GM12878 (cell line): ENCODE results near the gene ARHGAP12. TPM values are rescaled to one million over a fixed set of nuclear protein-coding genes. Genes with fewer than 3 reads are reported as not detected.

Source experiments
- ATAC-seq: fragments of 200-7000 bp; cut with Tn5 transposase; 3 replicates; pipeline ENCODE4 v1.9.1; 2020; ENCODE audit warnings: mild to moderate bottlenecking, moderate library complexity
- BruUV-seq: library from RNA; stranded (reverse); fragments of 400-500 nt; replicated peaks from 2 replicates; lab custom pipeline; 2021; lab: Mats Ljungman, UMichigan
- CTCF ChIA-PET: fragments of 300-600 bp; sonication (Branson Sonifier 250); formaldehyde crosslinking; extraction: SDS; loops from one replicate; lab custom pipeline; 2021; ENCODE audit warnings: inconsistent platforms; lab: Yijun Ruan, JAX
- POLR2A ChIA-PET: fragments of 350-600 bp; formaldehyde crosslinking; extraction: SDS; loops from one replicate; lab custom pipeline; 2021; ENCODE audit warnings: inconsistent platforms; lab: Charles Lee
- RAD21 ChIA-PET: fragments of 300-600 bp; sonication (Branson Sonifier 250); formaldehyde crosslinking; loops from one replicate; lab custom pipeline; 2023; ENCODE audit warnings: antibody characterized with exemption; ENCODE audit not compliant: unreplicated experiment; lab: Charles Lee
- SMC1A ChIA-PET: fragments of 300-600 bp; sonication (Branson Sonifier 250); formaldehyde crosslinking; loops from one replicate; lab custom pipeline; 2023; ENCODE audit not compliant: unreplicated experiment, uncharacterized antibody; lab: Charles Lee
- DNase-seq: peaks from one replicate; pipeline ENCODE4 v3.0.0-alpha.2; 2011; ENCODE audit warnings: low read depth, low spot score
- FAIRE-seq: peaks from 3 replicates; lab custom pipeline; 2011; peaks lifted over from hg19 to GRCh38; lab: Jason Lieb, UNC
- H2AFZ ChIP-seq: 2 replicates; pipeline ENCODE4 v1.6.0; 2011; ENCODE audit warnings: low read depth, low read length, control low read depth; ENCODE audit not compliant: control insufficient read depth
- H3K27ac ChIP-seq: 2 replicates; pipeline ENCODE4 v1.5.1; 2011; ENCODE audit warnings: control low read depth; ENCODE audit not compliant: control insufficient read depth, insufficient read depth
- H3K27me3 ChIP-seq, 2 experiments: replicated peaks in 1 of 2; 2 replicates each; pipeline versions ENCODE4 v1.6.0 to v1.6.1; 2011; ENCODE audit warnings: low read length in 1 of 2; ENCODE audit not compliant: control insufficient read depth in 2 of 2, insufficient read depth in 2 of 2
- H3K36me3 ChIP-seq, 2 experiments: 2 replicates each; pipeline ENCODE4 v1.5.1; 2011; ENCODE audit warnings: low read length in 1 of 2; ENCODE audit not compliant: control insufficient read depth in 2 of 2, insufficient read depth in 2 of 2
- H3K4me1 ChIP-seq: 2 replicates; pipeline ENCODE4 v1.6.1; 2011; ENCODE audit warnings: mild to moderate bottlenecking, low read length, moderate library complexity, mixed read lengths; ENCODE audit not compliant: control insufficient read depth, insufficient read depth
- H3K4me2 ChIP-seq: 2 replicates; pipeline ENCODE4 v1.6.0; 2011; ENCODE audit warnings: control low read depth; ENCODE audit not compliant: control insufficient read depth, insufficient read depth
- H3K4me3 ChIP-seq: fragments of 200-600 bp; sonication (generic); 2 replicates; pipeline ENCODE4 v1.5.1; 2016
- H3K79me2 ChIP-seq: 2 replicates; pipeline ENCODE4 v1.6.0; 2011; ENCODE audit warnings: low read length; ENCODE audit not compliant: control insufficient read depth, insufficient read depth
- H3K9ac ChIP-seq: 2 replicates; pipeline ENCODE4 v1.8.0; 2011; ENCODE audit warnings: low read length, control low read depth, mixed read lengths; ENCODE audit not compliant: control insufficient read depth, insufficient read depth
- H3K9me3 ChIP-seq: replicated peaks from 3 replicates; pipeline ENCODE4 v1.5.1; 2011; ENCODE audit warnings: mild to moderate bottlenecking, low read length; ENCODE audit not compliant: control insufficient read depth, insufficient read depth
- H4K20me1 ChIP-seq: 2 replicates; pipeline ENCODE4 v1.6.0; 2011; ENCODE audit not compliant: control insufficient read depth, insufficient read depth
- CBFB ChIP-seq: IDR thresholded peaks from 2 replicates; pipeline ENCODE4 v1.6.1; 2016; ENCODE audit warnings: antibody characterized with exemption, low read depth
- EGR1 ChIP-seq, 2 experiments: IDR thresholded peaks; 1 replicate in 1 of 2; 2 replicates in 1 of 2; pipeline ENCODE4 v1.6.1; 2011 to 2012; ENCODE audit warnings: low read depth in 2 of 2, low read length in 2 of 2, borderline replicate concordance in 1 of 2, mild to moderate bottlenecking in 1 of 2, moderate library complexity in 1 of 2
- HDGF ChIP-seq: fragments of 450-650 bp; IDR thresholded peaks from 2 replicates; pipeline ENCODE4 v1.6.1; 2016; ENCODE audit warnings: antibody characterized with exemption
- IKZF2 ChIP-seq, 2 experiments: fragments of 450-650 bp; IDR thresholded peaks; 2 replicates each; pipeline ENCODE4 v1.6.1; 2017; ENCODE audit warnings: mild to moderate bottlenecking in 2 of 2, moderate library complexity in 2 of 2
- MTA2 ChIP-seq: fragments of 450-650 bp; IDR thresholded peaks from 2 replicates; pipeline ENCODE4 v1.6.1; 2016; ENCODE audit warnings: low read depth, mild to moderate bottlenecking, moderate library complexity
- MTA3 ChIP-seq: IDR thresholded peaks from 2 replicates; pipeline ENCODE4 v1.6.1; 2012; ENCODE audit warnings: low read length, inconsistent platforms, borderline replicate concordance
- POLR2A ChIP-seq: IDR thresholded peaks from 2 replicates; pipeline ENCODE4 v1.6.1; 2011; ENCODE audit warnings: low read depth, mild to moderate bottlenecking, low read length
- SIN3A ChIP-seq: IDR thresholded peaks from 2 replicates; pipeline ENCODE4 v1.6.1; 2012; ENCODE audit warnings: low read depth, low read length, improper control_type of control experiment
- STAT3 ChIP-seq: IDR thresholded peaks from 2 replicates; pipeline ENCODE4 v1.6.1; 2011; ENCODE audit warnings: low read depth, low read length, improper control_type of control experiment
- TCF7 ChIP-seq: IDR thresholded peaks from 2 replicates; pipeline ENCODE4 v1.6.1; 2014; ENCODE audit warnings: antibody characterized with exemption, borderline replicate concordance
- WGBS: methylation state at CpG from one replicate; pipeline ENCODE4 v1.1.6; 2016; ENCODE audit warnings: low lambda C conversion rate; ENCODE audit not compliant: insufficient replicate concordance, insufficient coverage; ENCODE audit errors: missing lambda C conversion rate; 5-methylcytosine and 5-hydroxymethylcytosine counted together
- in situ Hi-C: fragments of 300-500 bp; cut with MboI; formaldehyde crosslinking; loops from 9 replicates; pipeline ENCODE4 v1.14.3; 2018; ENCODE audit warnings: mixed read lengths
- intact Hi-C: fragments of 100-400 bp; cut with micrococcal nuclease; formaldehyde crosslinking; loops from one replicate; pipeline ENCODE4 v1.14.2; 2022; ENCODE audit not compliant: unreplicated experiment
- polyA plus RNA-seq, 11 experiments: library from polyadenylated mRNA; depleted of rRNA in 4 of 11; unstranded in 6 of 11; stranded (reverse) in 5 of 11; fragments of >200 nt; fragmentation: Nextera tagmentation in 4 of 11; fragmentation: Illumina TruSeq in 1 of 11; extraction: Ambion mirVana in 4 of 11; extraction: Trizol in 1 of 11; gene quantifications; 1 replicate in 1 of 11; 2 replicates in 10 of 11; pipeline versions ENCODE4 v1.2.1 to v1.2.3, GENCODE V29; 2011 to 2016; ENCODE audit warnings: inconsistent platforms in 2 of 11, missing spikeins in 2 of 11, low read depth in 1 of 11
- total RNA-seq, 4 experiments: library from RNA; depleted of rRNA in 3 of 4; stranded (reverse); fragments of >200 nt in 3 of 4; fragmentation: Illumina TruSeq in 1 of 4; extraction: Trizol in 1 of 4; gene quantifications; 2 replicates each; pipeline versions ENCODE4 v1.2.1 to v1.2.3, GENCODE V29; 2013 to 2021
- TF ChIP-seq, protein P1 (sequence below): fragments of 450-650 bp; formaldehyde crosslinking; IDR thresholded peaks from 2 replicates; pipeline ENCODE4 v1.5.0; 2022; ENCODE audit warnings: mild to moderate bottlenecking, missing genetic modification characterization
- TF ChIP-seq, protein P2 (sequence below): fragments of 450-650 bp; IDR thresholded peaks from 2 replicates; pipeline ENCODE4 v1.6.1; 2017; ENCODE audit warnings: antibody characterized with exemption, mild to moderate bottlenecking, moderate library complexity

ARHGAP12 gene
- total and polyA plus RNA-seq, 10 of the 15 experiments (the other 5 are each of a cell fraction or from before 2014, with no cell fraction given) = 5.4 to 15.6 (median 8.5) TPM

DNA sequence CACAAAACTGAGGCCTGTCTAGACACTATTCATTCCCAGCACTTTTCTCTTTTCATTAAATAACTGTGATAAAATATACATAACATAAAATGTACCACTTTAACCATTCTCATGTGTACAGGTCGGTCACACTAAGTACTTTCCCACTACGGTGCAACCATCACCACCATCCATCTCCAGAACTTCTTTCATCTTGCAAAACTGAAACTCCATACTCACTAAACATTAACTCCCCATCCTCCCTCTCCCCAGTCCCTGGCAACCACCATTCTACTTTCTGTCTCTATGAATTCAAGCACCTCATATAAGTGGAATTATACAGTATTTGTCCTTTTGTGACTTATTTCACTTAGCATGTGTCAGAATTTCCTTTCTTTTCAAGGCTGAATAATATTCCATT, 53.0 kb downstream of the ARHGAP12 start:
- ChIA-PET RAD21 (interaction anchor here (1.5 kb wide), 1 partner anchor 14 kb away, joined by 4 read pairs; no protein-coding TSS in a partner anchor), CTCF (interaction anchor here (0.6 to 2.1 kb wide), 3 partner anchors 13 to 1228 kb away, joined by 3 to 9 read pairs (median 8); no protein-coding TSS in a partner anchor), POLR2A (interaction anchor here (0.7 kb wide), 2 partner anchors 17 to 116 kb away, joined by 3 to 4 read pairs; no protein-coding TSS in a partner anchor), SMC1A (interaction anchor here (0.6 to 3.4 kb wide), 5 partner anchors 13 to 507 kb away, joined by 3 to 17 read pairs (median 6); no protein-coding TSS in a partner anchor)
- FAIRE-seq (peak; percentile 68), DNase-seq (peak; percentile 21), ATAC-seq (peak; percentile 93)
- no peak overlapping the region for H3K27ac ChIP-seq
- H3K9ac ChIP-seq = no peak overlapping the region
- no peaks in the 10 kb centered on the region for H3K9me3 ChIP-seq
- H2AFZ ChIP-seq = no peak overlapping the region
- BruUV-seq = no TSS peak
- no peaks in the 10 kb centered on the region for H4K20me1 ChIP-seq
- no peaks in the 10 kb centered on the region for H3K36me3 ChIP-seq
- intact Hi-C loops (loop anchor here (5.0 kb wide), 1 partner anchor 52 kb away; the partner anchor contains the start of gene ARHGAP12), in situ Hi-C loops (no loop called here)
- 74% methylated on average over 2 of the region's 2 CpGs for WGBS
- no peaks in the 10 kb centered on the region for H3K27me3 ChIP-seq
- H3K4me1 ChIP-seq = peaks cover 6% of the 10 kb centered on the region
- no peak overlapping the region for H3K4me3 ChIP-seq
- no peaks in the 10 kb centered on the region for H3K79me2 ChIP-seq
- TF ChIP-seq HDGF (0 out of 2 replicates have a peak, but pooled peaks have one; percentile 25), SIN3A (no peak), IKZF2 (IDR thresholded peaks at IDR 0.05) (peak; percentile 37 to 65; a peak in 2 of 4 replicates)
- no peak overlapping the region for H3K4me2 ChIP-seq

DNA sequence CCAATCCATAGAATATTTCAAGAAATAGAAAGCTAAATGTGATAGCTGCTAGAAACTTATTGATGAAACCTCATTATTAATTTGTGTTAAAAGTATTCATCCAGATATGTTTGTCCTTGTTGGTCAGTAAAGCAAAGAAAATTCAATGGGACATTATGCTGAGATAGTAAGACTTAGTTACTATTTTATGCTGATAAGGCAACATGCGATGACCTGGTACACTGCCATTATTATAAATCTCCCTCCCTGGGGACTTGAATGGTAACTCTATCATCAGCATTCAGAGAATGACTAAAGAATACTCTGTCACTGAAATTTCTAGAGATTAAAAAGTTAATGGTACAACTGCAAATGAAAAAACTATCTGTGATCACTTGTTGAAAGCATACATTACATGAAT, 54.9 kb downstream of the ARHGAP12 start:
- ChIA-PET POLR2A (no interaction called here), CTCF (interaction anchor here (1.3 kb wide), 1 partner anchor 48 kb away, joined by 3 read pairs; no protein-coding TSS in a partner anchor), RAD21 (no interaction called here), SMC1A (interaction anchor here (0.7 to 1.7 kb wide), 2 partner anchors 11 to 51 kb away, joined by 3 to 4 read pairs; no protein-coding TSS in a partner anchor)
- H4K20me1 ChIP-seq = no peaks in the 10 kb centered on the region
- no peak overlapping the region for H3K4me3 ChIP-seq
- no peaks in the 10 kb centered on the region for H3K27me3 ChIP-seq
- H3K9ac ChIP-seq = no peak overlapping the region
- 100% methylated on average over 1 of the region's 1 CpG for WGBS
- H3K36me3 ChIP-seq = no peaks in the 10 kb centered on the region
- no peak overlapping the region for H3K4me2 ChIP-seq
- H2AFZ ChIP-seq = no peak overlapping the region
- H3K79me2 ChIP-seq = no peaks in the 10 kb centered on the region
- ATAC-seq (no peak), FAIRE-seq (no peak), DNase-seq (no peak)
- no peaks in the 10 kb centered on the region for H3K9me3 ChIP-seq
- in situ Hi-C loops (no loop called here), intact Hi-C loops (no loop called here)
- H3K27ac ChIP-seq = no peak overlapping the region
- no TSS peak for BruUV-seq
- peaks cover 6% of the 10 kb centered on the region for H3K4me1 ChIP-seq
- TF ChIP-seq MTA3 (no peak), MTA2 (no peak), EGR1 (IDR thresholded peaks at IDR 0.05; ENCODE audit: borderline replicate concordance in 1 of 2, low read depth in 2 of 2, low read length in 2 of 2) (no peak), TCF7 (no peak), CBFB (no peak), STAT3 (no peak), POLR2A (no peak)
- TF ChIP-seq, protein P1, sequence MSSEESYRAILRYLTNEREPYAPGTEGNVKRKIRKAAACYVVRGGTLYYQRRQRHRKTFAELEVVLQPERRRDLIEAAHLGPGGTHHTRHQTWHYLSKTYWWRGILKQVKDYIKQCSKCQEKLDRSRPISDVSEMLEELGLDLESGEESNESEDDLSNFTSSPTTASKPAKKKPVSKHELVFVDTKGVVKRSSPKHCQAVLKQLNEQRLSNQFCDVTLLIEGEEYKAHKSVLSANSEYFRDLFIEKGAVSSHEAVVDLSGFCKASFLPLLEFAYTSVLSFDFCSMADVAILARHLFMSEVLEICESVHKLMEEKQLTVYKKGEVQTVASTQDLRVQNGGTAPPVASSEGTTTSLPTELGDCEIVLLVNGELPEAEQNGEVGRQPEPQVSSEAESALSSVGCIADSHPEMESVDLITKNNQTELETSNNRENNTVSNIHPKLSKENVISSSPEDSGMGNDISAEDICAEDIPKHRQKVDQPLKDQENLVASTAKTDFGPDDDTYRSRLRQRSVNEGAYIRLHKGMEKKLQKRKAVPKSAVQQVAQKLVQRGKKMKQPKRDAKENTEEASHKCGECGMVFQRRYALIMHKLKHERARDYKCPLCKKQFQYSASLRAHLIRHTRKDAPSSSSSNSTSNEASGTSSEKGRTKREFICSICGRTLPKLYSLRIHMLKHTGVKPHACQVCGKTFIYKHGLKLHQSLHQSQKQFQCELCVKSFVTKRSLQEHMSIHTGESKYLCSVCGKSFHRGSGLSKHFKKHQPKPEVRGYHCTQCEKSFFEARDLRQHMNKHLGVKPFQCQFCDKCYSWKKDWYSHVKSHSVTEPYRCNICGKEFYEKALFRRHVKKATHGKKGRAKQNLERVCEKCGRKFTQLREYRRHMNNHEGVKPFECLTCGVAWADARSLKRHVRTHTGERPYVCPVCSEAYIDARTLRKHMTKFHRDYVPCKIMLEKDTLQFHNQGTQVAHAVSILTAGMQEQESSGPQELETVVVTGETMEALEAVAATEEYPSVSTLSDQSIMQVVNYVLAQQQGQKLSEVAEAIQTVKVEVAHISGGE = no peak
- TF ChIP-seq, protein P2, sequence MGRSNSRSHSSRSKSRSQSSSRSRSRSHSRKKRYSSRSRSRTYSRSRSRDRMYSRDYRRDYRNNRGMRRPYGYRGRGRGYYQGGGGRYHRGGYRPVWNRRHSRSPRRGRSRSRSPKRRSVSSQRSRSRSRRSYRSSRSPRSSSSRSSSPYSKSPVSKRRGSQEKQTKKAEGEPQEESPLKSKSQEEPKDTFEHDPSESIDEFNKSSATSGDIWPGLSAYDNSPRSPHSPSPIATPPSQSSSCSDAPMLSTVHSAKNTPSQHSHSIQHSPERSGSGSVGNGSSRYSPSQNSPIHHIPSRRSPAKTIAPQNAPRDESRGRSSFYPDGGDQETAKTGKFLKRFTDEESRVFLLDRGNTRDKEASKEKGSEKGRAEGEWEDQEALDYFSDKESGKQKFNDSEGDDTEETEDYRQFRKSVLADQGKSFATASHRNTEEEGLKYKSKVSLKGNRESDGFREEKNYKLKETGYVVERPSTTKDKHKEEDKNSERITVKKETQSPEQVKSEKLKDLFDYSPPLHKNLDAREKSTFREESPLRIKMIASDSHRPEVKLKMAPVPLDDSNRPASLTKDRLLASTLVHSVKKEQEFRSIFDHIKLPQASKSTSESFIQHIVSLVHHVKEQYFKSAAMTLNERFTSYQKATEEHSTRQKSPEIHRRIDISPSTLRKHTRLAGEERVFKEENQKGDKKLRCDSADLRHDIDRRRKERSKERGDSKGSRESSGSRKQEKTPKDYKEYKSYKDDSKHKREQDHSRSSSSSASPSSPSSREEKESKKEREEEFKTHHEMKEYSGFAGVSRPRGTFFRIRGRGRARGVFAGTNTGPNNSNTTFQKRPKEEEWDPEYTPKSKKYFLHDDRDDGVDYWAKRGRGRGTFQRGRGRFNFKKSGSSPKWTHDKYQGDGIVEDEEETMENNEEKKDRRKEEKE = no peak
